Activated CD4-positive, alpha-beta T cell treated with anti-CD3 and anti-CD28 coated beads, Interleukin-2, amount 50 U/mL, for 24 hours (primary cell): Measurements from ENCODE around the gene B4GALT5.
"Not testable (repeated sequence)": the region's sequence is repeated elsewhere in the genome, so short reads cannot be mapped to it uniquely, and the experiment has no call there.

ENCODE experiments used
- DNase-seq, 2 donors: peaks; one replicate each; pipeline ENCODE4 v3.0.0-alpha.2; 2020; ENCODE audit warnings: low read depth in 1 of 2, low spot score in 1 of 2

Gene B4GALT5

DNA sequence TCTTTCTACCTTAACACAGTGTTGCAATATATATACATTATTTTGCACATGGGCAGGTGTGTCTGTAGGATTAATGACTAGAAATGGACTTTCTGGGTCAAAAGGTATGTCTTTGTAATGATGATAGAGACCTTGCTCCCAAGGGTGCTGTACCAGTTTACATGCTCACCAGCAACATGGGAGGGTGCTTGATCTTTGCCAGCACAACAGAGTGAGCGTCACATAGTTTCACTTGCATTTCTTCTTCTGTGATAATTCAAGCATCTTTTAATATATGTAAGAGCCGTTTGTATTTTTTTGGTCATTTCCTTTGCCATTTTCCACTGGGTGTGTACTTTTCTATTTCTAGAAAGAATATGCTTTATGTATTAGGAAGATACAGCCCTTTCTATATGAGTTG is 23.6 kb upstream of the B4GALT5 start:
- DNase-seq, result no peak

DNA sequence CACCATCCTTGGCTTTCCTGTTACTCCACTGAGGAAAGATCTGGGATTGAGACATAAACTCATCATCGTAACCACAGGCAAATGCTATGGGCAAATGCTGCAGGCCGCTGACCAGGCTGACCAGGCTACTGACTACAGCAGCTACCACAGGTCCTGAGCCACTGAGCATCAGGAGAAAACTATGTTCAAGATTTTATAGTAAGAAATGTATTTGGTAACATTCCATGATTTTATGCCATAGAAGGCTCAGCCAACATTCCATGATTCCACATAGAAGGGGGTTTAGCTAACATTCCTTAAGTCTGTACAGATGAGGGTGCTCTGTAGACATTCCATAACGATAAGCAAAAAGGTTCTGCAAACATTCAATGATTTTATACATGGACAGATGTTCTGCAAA is 16.1 kb upstream of the B4GALT5 start:
- DNase-seq, result no peak

DNA sequence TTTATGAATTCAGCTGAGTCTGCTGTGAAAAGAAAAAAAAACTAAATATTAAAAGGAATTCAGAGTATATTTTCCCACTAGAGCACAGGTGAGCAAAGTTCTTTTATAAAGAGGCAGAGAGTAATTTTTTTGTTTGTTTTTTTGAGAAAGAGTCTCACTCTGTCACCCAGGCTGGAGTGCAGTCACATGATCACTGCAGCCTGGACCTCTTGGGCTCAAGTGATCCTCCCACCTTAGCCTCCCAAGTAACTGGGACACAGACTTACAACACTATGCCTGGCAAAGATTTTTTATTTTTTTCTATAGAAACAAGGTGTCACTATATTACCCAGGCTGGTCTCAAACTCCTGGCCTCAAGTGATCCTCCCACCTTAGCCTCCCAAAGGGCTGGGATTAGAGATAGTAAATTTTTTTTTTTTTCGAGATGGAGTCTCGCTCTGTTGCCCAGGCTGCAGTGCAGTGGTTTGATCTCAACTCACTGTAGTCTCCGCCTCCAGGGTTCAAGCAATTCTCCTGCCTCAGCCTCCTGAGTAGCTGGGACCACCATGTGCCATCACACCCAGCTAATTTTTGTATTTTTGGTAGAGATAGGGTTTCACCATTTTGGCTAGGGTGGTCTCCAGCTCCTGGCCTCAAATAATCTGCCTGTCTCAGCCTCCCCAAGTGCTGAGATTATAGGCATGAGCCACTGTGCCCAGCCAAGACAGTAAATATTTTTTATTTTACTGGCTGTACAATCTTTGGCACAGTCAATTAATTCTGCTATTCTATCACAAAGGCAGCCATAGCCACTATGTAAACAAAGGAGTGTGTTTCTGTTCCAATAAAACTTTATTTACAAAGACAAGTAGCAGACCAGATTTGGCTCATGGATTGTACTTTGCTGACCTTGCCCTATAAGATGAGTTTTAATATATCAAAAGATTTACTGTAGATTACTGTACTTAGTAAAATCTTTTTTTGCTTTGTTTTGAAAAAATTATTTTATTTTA is 14.5 kb upstream of the B4GALT5 start:
- no peak for DNase-seq

DNA sequence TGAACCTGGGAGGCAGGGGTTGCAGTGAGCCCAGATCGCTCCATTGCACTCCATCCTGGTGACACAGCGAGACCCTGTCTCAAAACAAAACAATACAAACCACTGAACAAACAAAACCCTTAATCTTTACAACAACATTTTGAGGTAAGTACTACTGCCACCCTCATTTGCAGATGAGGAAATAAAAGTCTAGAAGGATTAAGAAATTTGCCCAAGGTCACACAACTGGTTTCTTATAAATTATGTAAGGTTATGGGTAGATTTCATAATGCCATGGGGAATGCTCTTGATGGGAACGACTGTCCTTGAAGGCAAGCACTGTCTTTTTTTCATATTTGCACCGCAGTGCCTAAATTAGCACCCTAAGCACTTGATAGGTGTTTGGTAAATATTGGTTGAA is 13.8 kb upstream of the B4GALT5 start:
- no peak for DNase-seq

DNA sequence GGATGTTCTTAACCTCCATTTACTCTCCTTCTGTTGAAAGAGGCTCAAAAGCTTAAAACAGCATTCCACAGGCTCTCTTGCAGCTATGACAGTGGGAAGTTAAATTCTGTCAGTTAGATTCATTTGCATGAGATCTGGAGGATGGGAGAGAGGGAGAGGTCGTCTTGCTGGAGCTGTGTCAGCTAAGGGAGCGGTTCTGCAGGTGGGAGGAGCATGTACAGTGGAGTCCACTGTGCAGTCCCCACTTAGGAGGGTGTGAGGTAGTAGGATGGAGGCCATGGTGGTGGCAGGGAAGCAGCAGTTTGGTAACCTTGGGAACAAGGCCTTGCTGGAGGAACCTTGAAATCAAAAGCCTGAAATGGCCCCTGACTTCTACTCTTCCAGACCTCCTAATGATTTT is 12.0 kb upstream of the B4GALT5 start:
- DNase-seq, result no peak

DNA sequence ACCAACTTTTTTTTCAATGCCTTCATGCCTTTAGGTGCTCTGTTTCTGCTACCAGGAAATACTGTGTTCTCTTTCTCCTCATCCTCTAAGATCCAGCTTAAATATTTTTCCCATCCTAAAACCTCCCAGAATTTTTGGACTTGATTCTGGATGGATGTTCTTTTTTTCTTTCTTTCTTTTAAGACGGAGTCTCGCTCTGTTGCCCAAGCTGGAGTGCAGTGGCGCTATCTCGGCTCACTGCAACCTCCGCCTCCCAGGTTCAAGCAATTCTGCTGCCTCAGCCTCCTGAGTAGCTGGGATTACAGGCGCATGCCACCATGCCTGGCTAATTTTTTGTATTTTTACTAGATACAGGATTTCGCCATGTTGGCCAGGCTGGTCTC is 11.5 kb upstream of the B4GALT5 start:
- DNase-seq, result not testable (repeated sequence)

DNA sequence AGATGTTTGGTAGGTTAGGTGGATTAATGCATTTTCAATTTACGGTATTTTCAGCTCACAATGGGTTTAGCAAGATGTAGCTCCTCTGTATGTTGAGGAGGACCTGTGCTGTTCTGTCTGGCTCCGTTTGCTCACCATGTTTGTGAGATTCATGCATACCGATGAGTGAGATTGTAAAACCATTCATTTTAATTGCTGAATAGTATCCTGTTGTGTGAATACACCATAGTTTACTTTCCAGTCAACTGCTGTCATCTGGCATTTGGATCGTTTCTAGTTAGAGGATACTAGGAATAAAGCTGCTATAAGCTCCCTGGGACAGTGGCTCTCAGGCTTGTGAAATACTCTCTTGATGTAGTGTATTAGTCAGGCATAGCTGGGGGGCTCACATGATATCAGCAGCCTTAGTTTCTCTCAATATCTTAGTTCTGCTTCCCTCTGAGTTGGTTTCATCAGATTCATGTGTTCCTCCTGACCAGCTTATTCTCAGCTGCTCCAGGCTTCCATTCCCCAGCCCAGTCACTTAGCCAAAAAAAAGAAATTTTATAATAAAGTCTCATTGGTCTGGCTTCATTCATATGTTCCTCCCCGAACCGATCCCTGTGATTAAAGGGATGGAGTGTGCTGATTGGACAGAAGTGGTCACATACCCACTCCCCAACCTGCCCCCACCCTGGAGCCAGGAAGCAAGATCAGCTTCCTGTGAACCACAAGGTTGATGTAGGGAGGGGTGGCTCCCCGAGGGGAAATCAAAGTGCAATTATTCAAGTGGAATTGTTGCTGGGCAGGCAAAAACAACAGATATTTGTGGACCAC is 10.9 kb upstream of the B4GALT5 start:
- DNase-seq, result no peak

DNA sequence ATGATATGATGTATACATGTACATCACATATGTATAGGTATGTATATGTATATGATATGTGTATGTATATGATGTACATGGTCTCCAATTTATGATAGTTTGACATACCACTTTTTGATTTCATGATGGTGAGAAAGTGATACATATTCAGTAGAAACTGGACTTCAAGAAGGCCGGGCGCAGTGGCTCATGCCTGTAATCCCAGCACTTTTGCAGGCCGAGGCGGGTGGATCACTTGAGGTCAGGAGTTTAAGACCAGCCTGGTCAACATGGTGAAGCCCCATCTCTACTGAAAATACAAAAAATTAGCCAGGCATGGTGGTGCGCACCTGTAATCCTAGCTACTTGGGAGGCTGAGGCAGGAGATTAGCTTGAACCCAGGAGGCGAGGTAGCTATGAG is 10.1 kb upstream of the B4GALT5 start:
- not testable (repeated sequence) for DNase-seq

DNA sequence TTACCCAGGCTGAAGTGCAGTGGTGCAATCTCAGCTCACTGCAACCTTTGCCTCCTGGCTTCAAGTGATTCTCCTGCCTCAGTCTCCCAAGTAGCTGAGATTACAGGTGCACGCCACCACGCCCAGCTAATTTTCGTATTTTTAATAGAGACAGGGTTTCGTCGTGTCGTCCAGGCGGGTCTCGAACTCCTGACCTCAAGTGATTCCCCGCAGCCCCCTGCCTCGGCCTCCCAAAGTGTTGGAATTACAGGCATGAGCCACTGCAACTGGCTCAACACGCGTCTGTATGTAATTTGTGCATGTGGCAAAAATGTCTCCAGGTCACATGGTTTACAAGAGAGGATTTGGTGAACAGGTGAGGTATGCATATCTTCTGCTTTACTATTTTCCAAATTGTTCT is 7.6 kb upstream of the B4GALT5 start:
- DNase-seq, result not testable (repeated sequence)

DNA sequence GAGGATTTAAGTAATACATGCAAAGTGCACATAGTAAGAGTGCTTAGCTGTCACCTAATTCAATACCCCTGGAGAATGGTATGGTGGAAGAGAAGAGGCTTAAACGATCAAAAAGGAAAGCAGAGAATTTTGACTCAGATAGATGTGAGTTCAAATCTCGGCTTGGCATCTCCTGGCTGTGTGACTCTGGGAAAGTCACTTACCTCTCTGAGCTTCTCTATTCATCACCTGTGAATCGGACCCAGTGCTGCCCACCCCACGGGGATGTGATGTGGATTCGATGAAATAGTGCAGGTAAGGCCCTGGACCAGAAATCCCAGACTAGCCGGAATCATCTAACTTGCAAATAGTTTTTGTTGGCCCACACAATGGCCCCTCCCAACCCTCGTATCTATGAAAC is 1.8 kb upstream of the B4GALT5 start:
- DNase-seq, result no peak

DNA sequence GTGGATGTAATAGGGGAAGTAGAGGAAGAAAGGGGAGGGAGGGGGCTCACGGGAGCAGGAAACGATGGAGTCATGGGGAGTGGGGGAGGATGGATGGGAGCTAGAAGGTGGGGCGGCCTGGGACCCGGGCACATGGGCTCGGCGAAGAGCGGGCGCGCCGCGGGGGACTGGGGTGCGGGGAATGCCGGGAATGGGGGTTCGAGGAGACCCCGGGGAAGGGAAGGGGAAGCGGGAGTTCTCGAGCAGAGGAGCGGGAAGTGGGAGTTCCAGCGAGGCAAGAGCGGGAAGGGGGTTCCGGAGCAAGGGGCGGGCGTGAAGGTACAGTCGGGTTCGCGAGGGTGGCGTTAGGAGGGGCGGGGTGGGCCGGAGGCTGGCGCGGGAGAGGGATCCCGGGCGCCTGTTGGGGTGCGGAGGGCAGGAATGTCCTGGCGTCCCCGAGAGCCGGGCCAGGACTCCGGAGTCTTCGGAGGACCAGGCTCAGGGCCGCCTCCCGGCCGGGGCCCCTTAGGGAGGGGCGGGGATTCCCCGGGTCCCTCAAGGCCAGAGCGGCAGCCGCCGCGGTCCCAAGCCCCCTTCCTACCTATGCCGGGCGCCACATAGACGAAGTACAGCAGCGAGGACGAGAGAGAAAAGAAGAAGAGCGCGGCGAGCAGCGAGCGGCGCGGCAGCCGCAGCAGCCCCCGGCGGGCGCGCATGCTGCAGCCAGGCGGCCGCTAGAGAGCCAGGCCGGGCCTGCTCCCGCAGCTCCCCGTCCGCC is 504 bp downstream of the B4GALT5 start:
- no peak for DNase-seq

DNA sequence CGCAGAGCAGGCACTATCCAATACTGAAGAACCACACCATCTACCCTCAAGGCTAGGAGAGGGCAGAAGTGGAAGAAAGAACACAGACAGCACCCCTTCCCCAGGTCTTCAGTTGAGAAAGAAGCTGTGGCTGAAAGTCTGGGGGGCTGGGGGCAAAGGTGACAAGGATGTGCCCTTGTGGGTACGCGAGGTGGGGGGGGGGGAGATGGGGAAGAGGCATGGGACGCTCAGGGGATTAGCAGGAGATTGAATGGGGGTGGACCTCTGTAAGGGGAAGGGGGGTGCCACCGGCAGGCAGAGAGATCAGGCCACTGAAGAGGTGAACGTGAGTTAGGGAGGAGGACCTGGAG is 1.1 kb downstream of the B4GALT5 start:
- DNase-seq, result no peak

DNA sequence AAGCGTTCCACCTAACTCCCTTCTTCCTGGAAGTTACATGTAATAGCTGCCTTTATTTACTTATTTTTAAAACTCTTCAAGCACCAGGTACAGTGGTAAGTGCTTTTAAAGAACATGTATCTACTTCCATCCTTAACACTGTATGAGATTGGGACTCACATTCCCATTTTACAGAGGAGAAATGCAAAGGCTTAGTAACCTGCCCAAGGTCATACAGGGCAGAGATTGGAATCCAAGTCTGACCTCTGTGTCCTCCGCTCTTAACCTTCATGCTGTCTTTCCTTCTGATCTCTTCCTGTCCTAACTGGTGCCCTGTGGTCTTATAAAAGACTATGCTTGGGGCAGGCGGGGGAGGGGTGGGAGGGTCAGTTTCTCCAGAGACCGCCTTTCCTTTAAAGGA is 1.6 kb downstream of the B4GALT5 start:
- DNase-seq, result no peak

DNA sequence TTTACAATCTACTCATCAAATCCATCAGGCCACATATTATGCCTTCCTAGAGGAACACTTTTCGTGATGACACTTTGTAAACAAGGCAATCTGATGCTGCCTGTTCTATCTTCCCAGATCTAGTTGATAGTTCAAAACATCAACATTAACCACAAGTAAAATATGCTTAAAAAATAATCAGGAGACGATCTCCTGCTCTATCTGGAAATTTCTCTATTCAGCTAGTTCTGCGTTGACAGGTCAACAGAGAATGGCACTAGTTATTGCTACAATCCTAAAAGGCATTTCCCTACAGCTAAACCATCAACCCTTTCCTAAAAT is 2.1 kb downstream of the B4GALT5 start:
- DNase-seq, result no peak

DNA sequence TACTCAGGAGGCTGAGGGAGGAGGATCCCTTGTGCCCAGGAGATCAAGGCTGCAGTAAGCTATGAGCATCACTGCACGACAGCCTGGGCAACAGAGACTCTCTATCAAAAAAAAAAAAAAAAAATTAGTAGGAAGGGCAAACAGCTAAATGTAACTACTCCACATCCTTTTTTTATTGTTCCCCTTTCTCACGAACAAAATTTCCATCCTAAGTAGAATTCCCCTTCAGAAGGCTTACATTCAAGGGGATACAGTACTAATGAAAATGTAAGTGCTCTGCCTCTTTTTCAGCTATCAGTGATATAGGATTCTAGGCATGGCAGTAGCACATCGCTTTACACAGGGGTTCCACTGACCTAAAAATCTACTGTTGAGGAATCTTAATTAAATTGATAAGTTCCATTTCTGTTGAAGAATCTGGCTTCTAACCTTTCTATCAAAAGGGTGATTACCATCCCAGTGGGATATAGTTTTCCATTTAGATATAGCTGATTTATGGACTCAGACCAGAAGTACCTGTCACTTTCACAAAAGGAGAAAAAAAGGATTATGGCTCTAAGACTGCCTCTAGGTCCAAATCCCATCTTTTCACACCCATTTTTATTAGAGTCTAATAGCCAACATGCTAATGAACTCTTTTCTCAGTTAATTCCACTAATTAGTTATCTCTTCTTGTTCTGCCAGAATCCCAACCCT is 2.6 kb downstream of the B4GALT5 start:
- no peak for DNase-seq

DNA sequence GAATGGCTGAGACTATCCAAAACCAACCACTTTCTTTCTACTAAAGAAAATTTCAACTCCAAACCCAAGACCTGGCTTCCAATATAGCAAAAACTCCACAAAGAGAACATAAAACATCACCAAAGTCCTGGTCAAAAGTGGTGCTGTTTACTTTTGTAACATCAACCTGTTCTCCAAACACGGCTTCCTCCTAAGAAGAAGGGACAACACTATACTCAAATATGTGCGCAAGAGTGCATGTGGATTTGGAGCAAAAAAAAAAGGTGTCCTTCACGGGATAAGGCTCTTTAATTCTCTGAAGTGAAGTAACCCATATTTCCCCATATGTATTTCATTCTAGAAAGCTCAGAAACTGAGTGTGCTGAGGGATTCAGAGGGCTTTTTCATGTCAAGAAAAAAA is 6.6 kb downstream of the B4GALT5 start:
- DNase-seq, result no peak

DNA sequence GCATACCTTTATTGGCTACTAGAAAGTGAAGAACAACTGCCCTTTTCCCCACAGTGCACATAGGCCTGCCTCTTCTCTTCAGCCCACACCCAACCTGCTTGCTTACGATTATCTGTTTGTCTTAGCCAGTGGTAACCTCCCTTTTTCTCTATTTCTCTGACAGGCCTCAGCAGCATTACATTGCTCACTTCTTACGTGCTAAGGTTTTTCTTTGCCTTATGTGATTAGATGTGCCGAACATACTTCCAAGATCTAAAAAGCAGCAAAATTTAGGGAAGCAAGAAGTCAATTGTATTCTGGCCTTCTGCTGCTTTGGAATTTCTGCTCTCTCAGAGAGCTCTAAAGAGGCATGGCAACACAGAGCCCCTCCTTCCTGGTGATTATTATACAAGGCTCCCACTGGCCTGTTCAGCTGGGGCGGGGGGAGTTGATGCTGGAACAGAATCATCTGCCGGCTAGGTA is 7.0 kb downstream of the B4GALT5 start:
- no peak for DNase-seq

DNA sequence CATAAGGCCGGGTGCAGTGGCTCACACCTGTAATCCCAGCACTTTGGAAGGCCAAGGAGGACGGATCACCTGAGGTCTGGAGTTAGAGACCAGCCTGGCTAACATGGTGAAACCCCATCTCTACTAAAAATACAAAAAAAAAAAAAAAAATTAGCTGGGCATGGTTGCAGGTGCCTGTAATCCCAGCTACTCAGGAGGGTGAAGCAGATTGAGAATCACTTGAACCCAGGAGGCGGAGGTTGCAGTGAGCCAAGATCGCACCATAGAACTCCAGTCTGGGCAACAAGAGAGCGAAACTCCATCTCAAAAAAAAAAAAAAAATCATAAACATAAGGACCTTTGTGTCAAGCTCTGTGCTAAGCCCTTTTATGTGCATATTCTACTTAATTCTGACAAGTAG is 7.8 kb downstream of the B4GALT5 start:
- not testable (repeated sequence) for DNase-seq

DNA sequence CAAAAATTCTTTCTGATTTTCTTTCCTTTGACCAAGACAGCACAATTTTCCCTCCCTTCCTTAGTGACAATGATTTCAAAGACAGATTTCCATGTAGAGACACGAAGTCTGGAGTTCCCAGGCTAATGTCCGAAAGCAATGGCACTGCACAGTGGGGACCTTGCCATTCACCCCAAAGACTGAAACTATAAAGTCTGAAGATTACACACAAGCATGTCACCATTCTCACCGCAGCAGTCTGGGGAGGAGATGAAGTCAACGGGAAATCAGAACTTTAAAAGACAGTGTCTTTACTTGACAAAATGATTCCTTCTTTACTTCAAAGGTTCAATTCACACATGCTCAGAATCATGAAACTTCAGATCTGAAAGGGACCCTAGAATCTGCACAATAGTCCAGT is 8.3 kb downstream of the B4GALT5 start:
- no peak for DNase-seq

DNA sequence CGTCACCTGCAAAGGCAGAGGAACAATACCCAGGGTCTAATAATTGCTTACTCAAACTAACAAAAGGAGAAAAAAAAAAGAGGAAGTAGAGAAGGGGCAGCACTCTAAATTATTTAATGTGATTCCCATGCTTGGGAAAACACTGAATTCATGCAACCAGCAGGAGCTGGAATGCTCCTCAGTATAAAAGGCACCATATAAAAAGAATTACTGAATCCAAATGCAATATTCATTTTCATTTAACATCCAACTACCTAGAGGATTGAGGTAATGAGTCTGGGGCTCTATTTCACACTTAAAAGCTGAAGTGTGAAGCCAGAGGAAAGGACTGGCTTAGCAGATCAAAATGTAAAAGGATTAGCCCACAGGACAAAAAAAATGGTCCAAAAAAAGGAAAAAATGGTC is 8.7 kb downstream of the B4GALT5 start:
- DNase-seq, result no peak

DNA sequence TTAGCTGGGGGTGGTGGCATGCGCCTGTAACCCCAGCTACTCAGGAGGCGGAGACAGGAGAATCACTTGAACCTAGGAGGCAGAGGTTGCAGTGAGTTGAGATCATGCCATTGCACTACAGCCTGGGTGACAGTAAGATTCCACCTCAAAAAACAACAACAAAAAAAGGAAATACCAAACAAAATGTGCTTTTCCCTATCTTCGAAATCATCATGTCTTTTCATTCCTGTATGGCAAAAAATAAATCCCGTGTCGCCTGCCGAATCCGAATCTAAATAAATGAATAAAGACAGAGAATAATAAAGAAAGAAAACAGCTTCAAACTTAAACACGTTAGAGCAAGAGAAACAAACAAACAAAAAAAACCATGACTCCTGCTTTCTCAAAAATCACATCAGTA is 11.8 kb downstream of the B4GALT5 start:
- DNase-seq, result no peak
